Measurements from ENCODE around the gene RGCC. TPM values are rescaled to one million over a fixed set of nuclear protein-coding genes. Genes with fewer than 3 reads are reported as not detected.

Gene RGCC
- total RNA-seq, 2 experiments from 2014 or later = 135 to 143 TPM

- Mint-ChIP-seq H3K4me1 (ENCODE audit: low read depth) (peaks cover 71% of the 10 kb centered on the region), H3K4me3 (peak overlapping the region; percentile 80), H3K27ac (peak overlapping the region; percentile 96), H3K36me3 (ENCODE audit: low read depth) (peaks cover 67% of the 10 kb centered on the region), H3K27me3 (peaks cover 4% of the 10 kb centered on the region), H3K9me3 (no peaks in the 10 kb centered on the region)
- ChIA-PET POLR2A (interaction anchor here (2.6 to 5.4 kb wide), 2 partner anchors 9 to 32 kb away, joined by 16 to 39 read pairs; no protein-coding TSS in a partner anchor), CTCF (interaction anchor here (2.8 to 3.5 kb wide), 3 partner anchors 10 to 208 kb away, joined by 12 to 66 read pairs (median 37); no protein-coding TSS in a partner anchor)
- intact Hi-C loops (cut with micrococcal nuclease) = loop anchor here (5.0 kb wide), 2 partner anchors 91 to 191 kb away; no protein-coding TSS in a partner anchor
- no peak for ATAC-seq
- no peak for DNase-seq
- no peak for TF ChIP-seq CTCF (IDR thresholded peaks at IDR 0.05)
Observed at GRCh38 chr13:41460930-41461329, 3.6 kb downstream of the RGCC start.

- DNase-seq (no peak), ATAC-seq (no peak)
- POLR2A ChIA-PET = interaction anchor here (0.8 to 1.0 kb wide), 2 partner anchors 10 to 37 kb away, joined by 3 read pairs; no protein-coding TSS in a partner anchor
- no peaks in the 10 kb centered on the region for H3K9me3 Mint-ChIP-seq
- H3K27ac Mint-ChIP-seq = peak overlapping the region; percentile 98
- peaks cover 73% of the 10 kb centered on the region for H3K4me1 Mint-ChIP-seq (ENCODE audit: low read depth)
- peak overlapping the region; percentile 71 for H3K4me3 Mint-ChIP-seq
- intact Hi-C loops (cut with micrococcal nuclease) = loop anchor here (5.0 kb wide), 2 partner anchors 91 to 191 kb away; no protein-coding TSS in a partner anchor
- CTCF ChIA-PET = no interaction called here
- no peak for TF ChIP-seq CTCF (IDR thresholded peaks at IDR 0.05)
- H3K27me3 Mint-ChIP-seq = peaks cover 1% of the 10 kb centered on the region
- H3K36me3 Mint-ChIP-seq (ENCODE audit: low read depth) = peaks cover 74% of the 10 kb centered on the region
Observed at GRCh38 chr13:41461527-41462139, 4.3 kb downstream of the RGCC start.

- CTCF ChIA-PET = interaction anchor here (2.4 kb wide), 1 partner anchor 93 kb away, joined by 9 read pairs; no protein-coding TSS in a partner anchor
- DNase-seq (no peak), ATAC-seq (no peak)
- Mint-ChIP-seq H3K36me3 (ENCODE audit: low read depth) (peaks cover 81% of the 10 kb centered on the region), H3K4me1 (ENCODE audit: low read depth) (peaks cover 76% of the 10 kb centered on the region), H3K4me3 (peak overlapping the region; percentile 71), H3K27me3 (no peaks in the 10 kb centered on the region), H3K9me3 (no peaks in the 10 kb centered on the region), H3K27ac (peak overlapping the region; percentile 98)
- POLR2A ChIA-PET = interaction anchor here (0.6 to 3.1 kb wide), 6 partner anchors 8 to 346 kb away, joined by 3 to 23 read pairs (median 3); no protein-coding TSS in a partner anchor
- TF ChIP-seq CTCF (IDR thresholded peaks at IDR 0.05) = no peak
- intact Hi-C loops (cut with micrococcal nuclease) = loop anchor here (5.0 kb wide), 2 partner anchors 90 to 190 kb away; no protein-coding TSS in a partner anchor
Observed at GRCh38 chr13:41462427-41462826, 5.1 kb downstream of the RGCC start.

GRCh38 chr13:41463838-41464602 is 6.7 kb downstream of the RGCC start:
- CTCF ChIA-PET = interaction anchor here (1.1 to 2.4 kb wide), 4 partner anchors 29 to 112 kb away, joined by 3 to 9 read pairs (median 5); no protein-coding TSS in a partner anchor

More at GRCh38 chr13:41463838-41464602, 6.7 kb downstream of the RGCC start:
- Mint-ChIP-seq H3K36me3 (ENCODE audit: low read depth) (peaks cover 88% of the 10 kb centered on the region), H3K9me3 (no peaks in the 10 kb centered on the region), H3K27me3 (no peaks in the 10 kb centered on the region), H3K27ac (peak overlapping the region; percentile 98), H3K4me1 (ENCODE audit: low read depth) (peaks cover 88% of the 10 kb centered on the region), H3K4me3 (peak overlapping the region; percentile 71)
- POLR2A ChIA-PET = interaction anchor here (0.7 to 3.1 kb wide), 6 partner anchors 28 to 584 kb away, joined by 3 to 23 read pairs (median 4); partner anchors contain the start of gene DGKH
- intact Hi-C loops (cut with micrococcal nuclease) = loop anchor here (5.0 kb wide), 2 partner anchors 88 to 188 kb away; no protein-coding TSS in a partner anchor
- TF ChIP-seq CTCF (IDR thresholded peaks at IDR 0.05) = no peak
- peak; percentile 35 for ATAC-seq
- DNase-seq = peak; percentile 83
